Tibial nerve (tissue), 4 donors: ENCODE results near the gene CEP170B. TPM values are rescaled to one million over a fixed set of nuclear protein-coding genes. Genes with fewer than 3 reads are reported as not detected.

Source experiments
- DNase-seq, 2 donors: peaks; one replicate each; pipeline ENCODE4 v3.0.0-alpha.2; 2019; ENCODE audit warnings: low spot score in 2 of 2
- H3K27ac ChIP-seq, 4 donors: fragments of 200-600 bp; sonication (generic) in 3 of 4; one replicate each; pipeline ENCODE4 v1.5.1; 2017 to 2019; ENCODE audit warnings: mild to moderate bottlenecking in 1 of 4
- H3K27me3 ChIP-seq, 2 donors: fragments of 200-600 bp; sonication (generic) in 1 of 2; one replicate each; pipeline versions ENCODE4 v1.5.1 to v1.6.0; 2017 to 2019
- H3K36me3 ChIP-seq, 3 donors: fragments of 200-600 bp; sonication (generic); one replicate each; pipeline ENCODE4 v1.5.1; 2018 to 2019
- H3K4me1 ChIP-seq, 4 donors: fragments of 200-600 bp; sonication (generic) in 3 of 4; one replicate each; pipeline ENCODE4 v1.5.1; 2017 to 2019
- H3K4me3 ChIP-seq, 4 donors: fragments of 200-600 bp; sonication (generic) in 3 of 4; one replicate each; pipeline ENCODE4 v1.5.1; 2017 to 2019; ENCODE audit warnings: mild to moderate bottlenecking in 1 of 4, moderate library complexity in 1 of 4
- H3K9me3 ChIP-seq, 4 donors: fragments of 200-600 bp; sonication (generic) in 3 of 4; one replicate each; pipeline ENCODE4 v1.5.1; 2017 to 2019
- EP300 ChIP-seq, 2 donors: sonication (generic); formaldehyde crosslinking; IDR thresholded peaks; one replicate each; pipeline ENCODE4 v1.6.1; 2017; ENCODE audit warnings: antibody characterized with exemption in 2 of 2, mild to moderate bottlenecking in 1 of 2
- POLR2A ChIP-seq, 2 donors: fragments of 450-650 bp; IDR thresholded peaks; one replicate each; pipeline ENCODE4 v1.6.1; 2017; ENCODE audit warnings: antibody characterized with exemption in 2 of 2, mild to moderate bottlenecking in 2 of 2, moderate library complexity in 2 of 2
- WGBS, 2 donors: methylation state at CpG; one replicate each; pipeline ENCODE4 v1.1.5; 2018; 5-methylcytosine and 5-hydroxymethylcytosine counted together
- total RNA-seq, 4 donors: library from RNA; depleted of rRNA; stranded (reverse); fragments of >200 nt; gene quantifications; one replicate each; pipeline ENCODE4 v1.1.0, GENCODE V29; 2016
- TF ChIP-seq, protein P1 (sequence below), 5 experiments: fragments of 200-600 bp in 3 of 5; fragments of 450-650 bp in 2 of 5; sonication (generic) in 3 of 5; IDR thresholded peaks; one replicate each; pipeline ENCODE4 v1.5.1; 2016 to 2019; ENCODE audit warnings: antibody characterized with exemption in 5 of 5, mild to moderate bottlenecking in 3 of 5, moderate library complexity in 2 of 5

The CEP170B gene
- total RNA-seq, 4 donors from 2014 or later = 10.1 to 36.3 (median 13.0) TPM

DNA sequence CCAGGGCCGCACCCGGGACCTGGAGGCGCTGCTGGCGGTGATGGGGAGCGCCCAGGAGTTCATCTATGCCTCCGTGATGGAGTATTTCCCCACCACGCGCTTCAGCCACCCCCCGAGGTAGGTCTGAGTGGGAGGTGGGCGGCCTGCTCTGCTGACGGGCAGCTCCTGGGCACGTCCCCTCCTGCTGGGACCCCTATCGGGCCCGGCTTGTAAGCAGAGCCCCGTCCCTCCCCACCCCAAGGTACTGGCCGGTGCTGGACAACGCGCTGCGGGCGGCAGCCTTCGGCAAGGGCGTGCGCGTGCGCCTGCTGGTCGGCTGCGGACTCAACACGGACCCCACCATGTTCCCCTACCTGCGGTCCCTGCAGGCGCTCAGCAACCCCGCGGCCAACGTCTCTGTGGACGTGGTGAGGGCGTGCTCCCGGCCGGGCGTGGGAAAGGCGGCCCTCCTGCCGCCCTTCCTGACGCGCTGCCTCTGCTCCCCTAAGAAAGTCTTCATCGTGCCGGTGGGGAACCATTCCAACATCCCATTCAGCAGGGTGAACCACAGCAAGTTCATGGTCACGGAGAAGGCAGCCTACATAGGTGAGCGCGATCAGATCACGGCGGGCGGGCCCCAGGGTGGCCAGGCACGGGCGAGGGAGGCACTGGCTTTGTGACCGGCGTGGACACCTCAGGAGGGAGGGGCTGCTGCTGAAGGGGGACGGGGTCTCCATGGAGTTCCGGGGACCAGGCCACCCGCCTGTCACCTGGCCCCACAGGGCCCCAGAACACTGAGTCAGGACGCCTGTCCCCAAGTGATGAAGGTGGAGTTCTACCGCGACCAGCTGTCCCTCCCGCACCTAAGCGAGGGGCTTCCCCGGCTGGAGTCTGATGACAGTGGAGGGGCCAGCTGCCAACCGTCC, 67.0 kb downstream of the CEP170B start:
- H3K27ac ChIP-seq = peak overlapping the region in 1 of 4 donors; percentile 68
- H3K4me1 ChIP-seq = peaks cover 0 to 28% (median 12%) of the 10 kb centered on the region in 4 donors
- no peaks in the 10 kb centered on the region for H3K36me3 ChIP-seq
- TF ChIP-seq POLR2A (IDR thresholded peaks at IDR 0.05) = no peak
- TF ChIP-seq, protein P1, sequence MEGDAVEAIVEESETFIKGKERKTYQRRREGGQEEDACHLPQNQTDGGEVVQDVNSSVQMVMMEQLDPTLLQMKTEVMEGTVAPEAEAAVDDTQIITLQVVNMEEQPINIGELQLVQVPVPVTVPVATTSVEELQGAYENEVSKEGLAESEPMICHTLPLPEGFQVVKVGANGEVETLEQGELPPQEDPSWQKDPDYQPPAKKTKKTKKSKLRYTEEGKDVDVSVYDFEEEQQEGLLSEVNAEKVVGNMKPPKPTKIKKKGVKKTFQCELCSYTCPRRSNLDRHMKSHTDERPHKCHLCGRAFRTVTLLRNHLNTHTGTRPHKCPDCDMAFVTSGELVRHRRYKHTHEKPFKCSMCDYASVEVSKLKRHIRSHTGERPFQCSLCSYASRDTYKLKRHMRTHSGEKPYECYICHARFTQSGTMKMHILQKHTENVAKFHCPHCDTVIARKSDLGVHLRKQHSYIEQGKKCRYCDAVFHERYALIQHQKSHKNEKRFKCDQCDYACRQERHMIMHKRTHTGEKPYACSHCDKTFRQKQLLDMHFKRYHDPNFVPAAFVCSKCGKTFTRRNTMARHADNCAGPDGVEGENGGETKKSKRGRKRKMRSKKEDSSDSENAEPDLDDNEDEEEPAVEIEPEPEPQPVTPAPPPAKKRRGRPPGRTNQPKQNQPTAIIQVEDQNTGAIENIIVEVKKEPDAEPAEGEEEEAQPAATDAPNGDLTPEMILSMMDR (IDR thresholded peaks at IDR 0.05) = no peak
- TF ChIP-seq EP300 (IDR thresholded peaks at IDR 0.05) = no peak
- peak overlapping the region; percentile 45 to 68 (median 62) for H3K4me3 ChIP-seq
- peak in 1 of 2 donors; percentile 11 for DNase-seq
- 40 to 46% methylated on average over 40 to 43 of the region's 64 CpGs for WGBS, 2 donors
- H3K9me3 ChIP-seq = no peaks in the 10 kb centered on the region
- H3K27me3 ChIP-seq = no peaks in the 10 kb centered on the region

DNA sequence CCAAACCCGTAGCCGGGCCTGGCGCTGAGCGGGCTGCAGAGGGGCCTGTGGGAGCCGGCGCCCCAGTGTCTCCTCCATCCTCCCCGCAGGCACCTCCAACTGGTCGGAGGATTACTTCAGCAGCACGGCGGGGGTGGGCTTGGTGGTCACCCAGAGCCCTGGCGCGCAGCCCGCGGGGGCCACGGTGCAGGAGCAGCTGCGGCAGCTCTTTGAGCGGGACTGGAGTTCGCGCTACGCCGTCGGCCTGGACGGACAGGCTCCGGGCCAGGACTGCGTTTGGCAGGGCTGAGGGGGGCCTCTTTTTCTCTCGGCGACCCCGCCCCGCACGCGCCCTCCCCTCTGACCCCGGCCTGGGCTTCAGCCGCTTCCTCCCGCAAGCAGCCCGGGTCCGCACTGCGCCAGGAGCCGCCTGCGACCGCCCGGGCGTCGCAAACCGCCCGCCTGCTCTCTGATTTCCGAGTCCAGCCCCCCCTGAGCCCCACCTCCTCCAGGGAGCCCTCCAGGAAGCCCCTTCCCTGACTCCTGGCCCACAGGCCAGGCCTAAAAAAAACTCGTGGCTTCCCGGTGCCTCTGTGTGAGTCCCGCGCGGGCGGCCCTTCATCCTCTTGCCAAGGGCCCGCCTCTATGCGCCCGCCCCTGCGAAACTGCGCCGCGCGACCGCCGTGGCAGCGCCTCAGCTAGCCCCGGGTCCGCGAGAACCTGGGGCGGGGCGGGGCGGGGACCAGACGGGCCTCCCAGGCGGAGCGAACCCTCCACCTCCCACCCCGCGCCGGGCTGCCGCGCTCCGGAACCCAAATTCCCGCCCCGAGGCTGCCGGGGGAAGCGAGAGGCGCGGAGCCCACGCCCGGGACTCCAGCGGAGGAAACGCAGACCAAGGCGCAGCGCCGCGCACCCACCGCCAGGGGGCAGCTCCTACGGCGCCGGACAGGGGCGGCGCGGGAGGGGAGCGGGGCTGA, 67.9 kb downstream of the CEP170B start:
- 7 to 10% methylated on average over 9 to 48 of the region's 100 CpGs for WGBS, 2 donors
- H3K4me1 ChIP-seq = peaks cover 0 to 28% (median 12%) of the 10 kb centered on the region in 4 donors
- peak overlapping the region; percentile 45 to 68 (median 62) for H3K4me3 ChIP-seq
- H3K27me3 ChIP-seq = no peaks in the 10 kb centered on the region
- DNase-seq = peak; percentile 66 to 74
- H3K9me3 ChIP-seq = no peaks in the 10 kb centered on the region
- peak overlapping the region in 3 of 4 donors; percentile 21 to 68 (median 62) for H3K27ac ChIP-seq
- TF ChIP-seq, protein P1 (IDR thresholded peaks at IDR 0.05) = peak; percentile 74 to 89 (median 84)
- TF ChIP-seq EP300 (IDR thresholded peaks at IDR 0.05) (peak in 1 of 2 donors; percentile 57), POLR2A (IDR thresholded peaks at IDR 0.05) (no peak)
- no peaks in the 10 kb centered on the region for H3K36me3 ChIP-seq

DNA sequence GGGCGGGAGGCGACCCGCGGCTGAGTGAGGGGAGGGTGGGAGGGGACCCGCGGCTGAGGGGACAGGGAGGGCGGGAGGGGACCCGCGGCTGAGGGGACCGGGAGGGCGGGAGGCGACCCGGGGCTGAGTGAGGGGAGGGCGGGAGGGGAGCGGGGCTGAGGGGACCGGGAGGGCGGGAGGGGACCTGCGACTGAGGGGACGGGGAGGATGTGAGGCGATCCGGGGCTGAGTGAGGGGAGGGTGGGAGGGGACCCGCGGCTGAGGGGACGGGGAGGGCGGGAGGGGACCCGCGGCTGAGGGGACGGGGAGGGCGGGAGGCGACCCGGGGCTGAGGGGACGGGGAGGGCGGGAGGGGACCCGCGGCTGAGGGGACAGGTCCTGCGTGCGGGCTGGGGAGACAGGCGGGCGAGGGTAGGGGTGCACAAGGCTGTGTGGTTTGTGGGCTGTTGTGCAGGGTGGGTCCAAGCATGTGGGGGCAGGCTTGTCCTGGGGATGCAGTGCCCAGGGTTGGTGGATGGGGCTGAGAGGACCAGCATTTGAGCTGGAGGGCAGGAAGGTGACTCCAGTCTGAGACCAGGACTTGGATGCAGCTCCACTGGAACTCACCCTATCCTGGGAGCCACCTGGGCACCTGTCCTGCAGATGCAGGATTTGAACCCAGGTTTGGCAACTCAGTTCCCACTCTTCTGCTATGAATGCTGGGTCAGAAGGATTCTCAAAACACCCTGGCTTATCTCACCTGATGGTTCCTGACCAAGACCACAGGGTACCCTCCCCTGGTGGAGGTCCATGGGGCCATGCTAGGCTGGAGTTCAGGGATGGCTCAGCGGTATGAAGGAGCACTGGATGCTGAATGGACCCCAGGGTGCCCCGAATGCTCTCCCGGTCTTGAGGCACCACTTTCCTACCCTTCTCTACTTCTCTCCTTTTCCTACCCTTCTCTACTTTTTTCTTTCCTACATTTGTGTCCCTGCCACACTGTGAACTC, 69.0 kb downstream of the CEP170B start:
- peak in 1 of 2 donors; percentile 9 for DNase-seq
- H3K36me3 ChIP-seq = no peaks in the 10 kb centered on the region
- 26 to 46% methylated on average over 5 to 13 of the region's 42 CpGs for WGBS, 2 donors
- peak overlapping the region; percentile 45 to 68 (median 62) for H3K4me3 ChIP-seq
- H3K27ac ChIP-seq = peak overlapping the region in 1 of 4 donors; percentile 68
- H3K9me3 ChIP-seq = no peaks in the 10 kb centered on the region
- TF ChIP-seq EP300 (IDR thresholded peaks at IDR 0.05) = no peak
- TF ChIP-seq, protein P1 (IDR thresholded peaks at IDR 0.05) = no peak
- peaks cover 0 to 28% (median 12%) of the 10 kb centered on the region in 4 donors for H3K4me1 ChIP-seq
- H3K27me3 ChIP-seq = no peaks in the 10 kb centered on the region

DNA sequence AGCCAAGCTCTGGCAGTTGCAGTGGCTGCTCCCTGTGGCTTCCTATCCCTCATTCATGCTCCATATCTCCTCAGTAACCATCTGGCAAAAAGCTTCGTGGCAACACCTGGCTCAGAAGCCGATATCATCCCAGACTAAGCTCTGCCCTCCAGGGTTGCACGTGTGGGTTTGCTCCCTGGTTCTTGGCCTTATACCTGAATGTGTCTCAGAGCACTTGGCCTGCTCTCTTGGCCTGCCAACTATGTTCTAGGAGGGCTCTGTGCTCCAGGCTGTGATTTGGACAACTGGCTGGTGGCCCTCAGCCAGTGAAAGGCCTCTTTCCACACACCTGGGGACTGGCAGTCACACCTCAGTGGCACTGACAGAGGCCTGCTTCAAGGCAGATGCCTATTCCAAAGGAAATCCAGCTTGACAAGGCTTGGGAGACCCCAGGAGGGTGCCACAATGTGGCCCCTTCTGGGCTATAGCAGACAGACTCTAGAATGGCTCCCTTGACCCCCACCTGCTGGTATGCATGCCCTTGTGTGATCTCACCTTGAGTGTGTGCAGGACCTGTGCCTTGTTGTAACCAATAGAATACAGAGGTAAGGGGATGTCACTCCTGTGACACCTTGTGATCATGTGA, 70.1 kb downstream of the CEP170B start:
- no peak overlapping the region for H3K27ac ChIP-seq
- peak in 1 of 2 donors; percentile 5 for DNase-seq

More for the DNA sequence above, 70.1 kb downstream of the CEP170B start:
- Histone ChIP-seq H3K27me3 (no peaks in the 10 kb centered on the region), H3K36me3 (no peaks in the 10 kb centered on the region), H3K4me1 (peaks cover 0 to 28% (median 12%) of the 10 kb centered on the region in 4 donors), H3K4me3 (no peak overlapping the region), H3K9me3 (no peaks in the 10 kb centered on the region)
- TF ChIP-seq EP300 (IDR thresholded peaks at IDR 0.05) (no peak), POLR2A (IDR thresholded peaks at IDR 0.05) (no peak)
- TF ChIP-seq, protein P1 (IDR thresholded peaks at IDR 0.05) = no peak
- 66 to 76% methylated on average over 3 of the region's 3 CpGs for WGBS, 2 donors
